GM12878 (cell line): Measurements from ENCODE around the gene KCNB1. TPM values are rescaled to one million over a fixed set of nuclear protein-coding genes. Genes with fewer than 3 reads are reported as not detected.

Source experiments
- ATAC-seq: fragments of 200-7000 bp; cut with Tn5 transposase; 3 replicates; pipeline ENCODE4 v1.9.1; 2020; ENCODE audit warnings: mild to moderate bottlenecking, moderate library complexity
- BruUV-seq: library from RNA; stranded (reverse); fragments of 400-500 nt; replicated peaks from 2 replicates; lab custom pipeline; 2021; lab: Mats Ljungman, UMichigan
- CTCF ChIA-PET: fragments of 300-600 bp; sonication (Branson Sonifier 250); formaldehyde crosslinking; extraction: SDS; loops from one replicate; lab custom pipeline; 2021; ENCODE audit warnings: inconsistent platforms; lab: Yijun Ruan, JAX
- POLR2A ChIA-PET: fragments of 350-600 bp; formaldehyde crosslinking; extraction: SDS; loops from one replicate; lab custom pipeline; 2021; ENCODE audit warnings: inconsistent platforms; lab: Charles Lee
- RAD21 ChIA-PET: fragments of 300-600 bp; sonication (Branson Sonifier 250); formaldehyde crosslinking; loops from one replicate; lab custom pipeline; 2023; ENCODE audit warnings: antibody characterized with exemption; ENCODE audit not compliant: unreplicated experiment; lab: Charles Lee
- SMC1A ChIA-PET: fragments of 300-600 bp; sonication (Branson Sonifier 250); formaldehyde crosslinking; loops from one replicate; lab custom pipeline; 2023; ENCODE audit not compliant: unreplicated experiment, uncharacterized antibody; lab: Charles Lee
- DNase-seq: peaks from one replicate; pipeline ENCODE4 v3.0.0-alpha.2; 2011; ENCODE audit warnings: low read depth, low spot score
- FAIRE-seq: peaks from 3 replicates; lab custom pipeline; 2011; peaks lifted over from hg19 to GRCh38; lab: Jason Lieb, UNC
- H2AFZ ChIP-seq: 2 replicates; pipeline ENCODE4 v1.6.0; 2011; ENCODE audit warnings: low read depth, low read length, control low read depth; ENCODE audit not compliant: control insufficient read depth
- H3K27ac ChIP-seq: 2 replicates; pipeline ENCODE4 v1.5.1; 2011; ENCODE audit warnings: control low read depth; ENCODE audit not compliant: control insufficient read depth, insufficient read depth
- H3K27me3 ChIP-seq, 2 experiments: replicated peaks in 1 of 2; 2 replicates each; pipeline versions ENCODE4 v1.6.0 to v1.6.1; 2011; ENCODE audit warnings: low read length in 1 of 2; ENCODE audit not compliant: control insufficient read depth in 2 of 2, insufficient read depth in 2 of 2
- H3K36me3 ChIP-seq, 2 experiments: 2 replicates each; pipeline ENCODE4 v1.5.1; 2011; ENCODE audit warnings: low read length in 1 of 2; ENCODE audit not compliant: control insufficient read depth in 2 of 2, insufficient read depth in 2 of 2
- H3K4me1 ChIP-seq: 2 replicates; pipeline ENCODE4 v1.6.1; 2011; ENCODE audit warnings: mild to moderate bottlenecking, low read length, moderate library complexity, mixed read lengths; ENCODE audit not compliant: control insufficient read depth, insufficient read depth
- H3K4me2 ChIP-seq: 2 replicates; pipeline ENCODE4 v1.6.0; 2011; ENCODE audit warnings: control low read depth; ENCODE audit not compliant: control insufficient read depth, insufficient read depth
- H3K4me3 ChIP-seq: fragments of 200-600 bp; sonication (generic); 2 replicates; pipeline ENCODE4 v1.5.1; 2016
- H3K79me2 ChIP-seq: 2 replicates; pipeline ENCODE4 v1.6.0; 2011; ENCODE audit warnings: low read length; ENCODE audit not compliant: control insufficient read depth, insufficient read depth
- H3K9ac ChIP-seq: 2 replicates; pipeline ENCODE4 v1.8.0; 2011; ENCODE audit warnings: low read length, control low read depth, mixed read lengths; ENCODE audit not compliant: control insufficient read depth, insufficient read depth
- H3K9me3 ChIP-seq: replicated peaks from 3 replicates; pipeline ENCODE4 v1.5.1; 2011; ENCODE audit warnings: mild to moderate bottlenecking, low read length; ENCODE audit not compliant: control insufficient read depth, insufficient read depth
- H4K20me1 ChIP-seq: 2 replicates; pipeline ENCODE4 v1.6.0; 2011; ENCODE audit not compliant: control insufficient read depth, insufficient read depth
- MEF2B ChIP-seq: fragments of 450-650 bp; IDR thresholded peaks from 2 replicates; pipeline ENCODE4 v1.6.1; 2018; ENCODE audit warnings: mild to moderate bottlenecking, moderate library complexity; ENCODE audit not compliant: partially characterized antibody, poor library complexity, severe bottlenecking
- NBN ChIP-seq: fragments of 450-650 bp; IDR thresholded peaks from 2 replicates; pipeline ENCODE4 v1.6.1; 2016
- NFIC ChIP-seq: IDR thresholded peaks from 2 replicates; pipeline ENCODE4 v1.6.1; 2012; ENCODE audit warnings: low read depth, mild to moderate bottlenecking, inconsistent platforms, low read length, moderate library complexity
- POLR2AphosphoS2 ChIP-seq: IDR thresholded peaks from 2 replicates; pipeline ENCODE4 v1.6.1; 2011; ENCODE audit warnings: low read depth, mild to moderate bottlenecking, low read length, improper control_type of control experiment, moderate library complexity
- POU2F2 ChIP-seq: IDR thresholded peaks from 3 replicates; pipeline ENCODE4 v1.6.1; 2011; ENCODE audit warnings: low read depth, mild to moderate bottlenecking, low read length, borderline replicate concordance
- RAD21 ChIP-seq: IDR thresholded peaks from 2 replicates; pipeline ENCODE4 v1.6.1; 2011; ENCODE audit warnings: mild to moderate bottlenecking, low read depth, low read length, moderate library complexity; ENCODE audit not compliant: insufficient read depth
- SIX5 ChIP-seq: IDR thresholded peaks from 2 replicates; pipeline ENCODE4 v1.6.1; 2011; ENCODE audit warnings: mild to moderate bottlenecking, low read depth, low read length, moderate library complexity; ENCODE audit not compliant: severe bottlenecking
- SKIL ChIP-seq: fragments of 450-650 bp; IDR thresholded peaks from 2 replicates; pipeline ENCODE4 v1.6.1; 2017; ENCODE audit warnings: mild to moderate bottlenecking, low read depth, inconsistent platforms; ENCODE audit not compliant: poor library complexity, severe bottlenecking
- WGBS: methylation state at CpG from one replicate; pipeline ENCODE4 v1.1.6; 2016; ENCODE audit warnings: low lambda C conversion rate; ENCODE audit not compliant: insufficient replicate concordance, insufficient coverage; ENCODE audit errors: missing lambda C conversion rate; 5-methylcytosine and 5-hydroxymethylcytosine counted together
- in situ Hi-C: fragments of 300-500 bp; cut with MboI; formaldehyde crosslinking; loops from 9 replicates; pipeline ENCODE4 v1.14.3; 2018; ENCODE audit warnings: mixed read lengths
- intact Hi-C: fragments of 100-400 bp; cut with micrococcal nuclease; formaldehyde crosslinking; loops from one replicate; pipeline ENCODE4 v1.14.2; 2022; ENCODE audit not compliant: unreplicated experiment
- polyA plus RNA-seq, 11 experiments: library from polyadenylated mRNA; depleted of rRNA in 4 of 11; unstranded in 6 of 11; stranded (reverse) in 5 of 11; fragments of >200 nt; fragmentation: Nextera tagmentation in 4 of 11; fragmentation: Illumina TruSeq in 1 of 11; extraction: Ambion mirVana in 4 of 11; extraction: Trizol in 1 of 11; gene quantifications; 1 replicate in 1 of 11; 2 replicates in 10 of 11; pipeline versions ENCODE4 v1.2.1 to v1.2.3, GENCODE V29; 2011 to 2016; ENCODE audit warnings: inconsistent platforms in 2 of 11, missing spikeins in 2 of 11, low read depth in 1 of 11
- total RNA-seq, 4 experiments: library from RNA; depleted of rRNA in 3 of 4; stranded (reverse); fragments of >200 nt in 3 of 4; fragmentation: Illumina TruSeq in 1 of 4; extraction: Trizol in 1 of 4; gene quantifications; 2 replicates each; pipeline versions ENCODE4 v1.2.1 to v1.2.3, GENCODE V29; 2013 to 2021

KCNB1 gene
- total and polyA plus RNA-seq, 10 of the 15 experiments (the other 5 are each of a cell fraction or from before 2014, with no cell fraction given), result 0.02 to 0.08 (median 0.03) TPM; not detected in 7

- in situ Hi-C loops, result no loop called here
- H3K9ac ChIP-seq, result no peak overlapping the region
- H3K4me3 ChIP-seq, result no peak overlapping the region
- H3K4me2 ChIP-seq, result no peak overlapping the region
- FAIRE-seq (no peak), DNase-seq (no peak), ATAC-seq (no peak)
- H3K27ac ChIP-seq, result no peak overlapping the region
- RAD21 ChIA-PET, result no interaction called here
- 8% methylated on average over 3 of the region's 3 CpGs for WGBS
- no peaks in the 10 kb centered on the region for H3K36me3 ChIP-seq
- H4K20me1 ChIP-seq, result no peaks in the 10 kb centered on the region
- POLR2A ChIA-PET, result no interaction called here
- no peaks in the 10 kb centered on the region for H3K4me1 ChIP-seq
- peaks cover 0 to 4% of the 10 kb centered on the region in 2 experiments; a peak in 2 of 4 replicates for H3K27me3 ChIP-seq
- intact Hi-C loops, result no loop called here
- no peak overlapping the region for H2AFZ ChIP-seq
- H3K9me3 ChIP-seq, result no peaks in the 10 kb centered on the region
- no peaks in the 10 kb centered on the region for H3K79me2 ChIP-seq
- CTCF ChIA-PET, result no interaction called here
- SMC1A ChIA-PET, result no interaction called here
- no peak for TF ChIP-seq NBN
- no peak for TF ChIP-seq RAD21
- no peak for TF ChIP-seq POU2F2
- no peak for TF ChIP-seq MEF2B
- TF ChIP-seq SKIL, result no peak
- no peak for TF ChIP-seq SIX5
- no peak for TF ChIP-seq NFIC
- TF ChIP-seq POLR2AphosphoS2, result no peak
- no TSS peak for BruUV-seq
Measured at GRCh38 chr20:49432550-49432949, 49.9 kb downstream of the KCNB1 start.
